Adrenal gland (tissue), 5 donors: ENCODE measurements around the gene SNX1.

Source experiments
- POLR2A ChIP-seq, 2 donors: fragments of 450-650 bp; IDR thresholded peaks; one replicate each; pipeline ENCODE4 v1.6.1; 2017; ENCODE audit warnings: antibody characterized with exemption in 2 of 2, mild to moderate bottlenecking in 2 of 2, moderate library complexity in 1 of 2
- TF ChIP-seq, protein P1 (sequence below), 6 experiments: fragments of 450-650 bp in 4 of 6; fragments of 200-600 bp in 2 of 6; sonication (generic) in 1 of 6; IDR thresholded peaks; 1 replicate in 5 of 6; 2 replicates in 1 of 6; pipeline versions ENCODE4 v1.5.1 to v1.8.0; 2016 to 2021; ENCODE audit warnings: antibody characterized with exemption in 6 of 6, mild to moderate bottlenecking in 2 of 6, moderate library complexity in 1 of 6
- donor health status: DM: no; HTN: no; CAD: no.

DNA sequence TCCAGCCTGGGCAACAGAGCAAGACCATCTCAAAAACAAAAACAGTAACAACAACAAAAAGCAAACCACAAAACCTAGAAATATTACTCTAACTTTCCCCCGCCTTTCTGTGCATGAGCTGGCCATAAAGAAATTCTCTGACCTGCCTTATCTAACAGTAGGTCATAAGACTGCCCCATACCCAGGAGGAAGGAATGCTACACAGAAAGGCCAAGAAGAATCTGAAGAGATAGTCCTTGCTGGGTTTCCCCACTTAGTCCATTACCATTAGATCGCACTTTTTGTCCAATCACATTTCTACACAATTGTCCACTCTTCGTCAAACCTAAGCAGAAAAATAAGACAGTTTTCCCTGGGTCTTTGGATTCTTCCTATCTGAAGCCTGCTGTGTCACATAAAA lies 25.7 kb upstream of the SNX1 start:
- no peak for TF ChIP-seq POLR2A (IDR thresholded peaks at IDR 0.05)
- TF ChIP-seq, protein P1, sequence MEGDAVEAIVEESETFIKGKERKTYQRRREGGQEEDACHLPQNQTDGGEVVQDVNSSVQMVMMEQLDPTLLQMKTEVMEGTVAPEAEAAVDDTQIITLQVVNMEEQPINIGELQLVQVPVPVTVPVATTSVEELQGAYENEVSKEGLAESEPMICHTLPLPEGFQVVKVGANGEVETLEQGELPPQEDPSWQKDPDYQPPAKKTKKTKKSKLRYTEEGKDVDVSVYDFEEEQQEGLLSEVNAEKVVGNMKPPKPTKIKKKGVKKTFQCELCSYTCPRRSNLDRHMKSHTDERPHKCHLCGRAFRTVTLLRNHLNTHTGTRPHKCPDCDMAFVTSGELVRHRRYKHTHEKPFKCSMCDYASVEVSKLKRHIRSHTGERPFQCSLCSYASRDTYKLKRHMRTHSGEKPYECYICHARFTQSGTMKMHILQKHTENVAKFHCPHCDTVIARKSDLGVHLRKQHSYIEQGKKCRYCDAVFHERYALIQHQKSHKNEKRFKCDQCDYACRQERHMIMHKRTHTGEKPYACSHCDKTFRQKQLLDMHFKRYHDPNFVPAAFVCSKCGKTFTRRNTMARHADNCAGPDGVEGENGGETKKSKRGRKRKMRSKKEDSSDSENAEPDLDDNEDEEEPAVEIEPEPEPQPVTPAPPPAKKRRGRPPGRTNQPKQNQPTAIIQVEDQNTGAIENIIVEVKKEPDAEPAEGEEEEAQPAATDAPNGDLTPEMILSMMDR (IDR thresholded peaks at IDR 0.05): no peak
